NCI-H510A (cell line): ENCODE data around the gene VAMP8.
A peak's percentile ranks its signal among the peaks of the same experiment; 100 is the strongest.
"Not testable (repeated sequence)": the region's sequence is repeated elsewhere in the genome, so short reads cannot be mapped to it uniquely, and the experiment has no call there.

ENCODE experiments used
- DNase-seq: peaks from one replicate; lab custom pipeline; 2025; lab: John Stamatoyannopoulos, UW

VAMP8 gene

GRCh38 chr2:85598594-85599340 is 21.4 kb downstream of the VAMP8 start:
- DNase-seq, result no peak

- no peak for DNase-seq
Observed at GRCh38 chr2:85599468-85600234, 22.3 kb downstream of the VAMP8 start.

- DNase-seq, result no peak
Observed at GRCh38 chr2:85600235-85600575, 22.8 kb downstream of the VAMP8 start.

- DNase-seq, result no peak
Observed at GRCh38 chr2:85600951-85601770, 23.8 kb downstream of the VAMP8 start.

- no peak for DNase-seq
Observed at GRCh38 chr2:85601771-85602475, 24.5 kb downstream of the VAMP8 start.

- DNase-seq, result peak; percentile 94
Observed at GRCh38 chr2:85602476-85603234, 25.3 kb downstream of the VAMP8 start, which contains the start of gene TMEM150A. TMEM150A (minus strand) TSS chr2:85602698; CDS start chr2:85601948, 750 bp downstream.

GRCh38 chr2:85604133-85604444 is 26.7 kb downstream of the VAMP8 start:
- not testable (repeated sequence) for DNase-seq

GRCh38 chr2:85604568-85605339 is 27.4 kb downstream of the VAMP8 start:
- no peak for DNase-seq

GRCh38 chr2:85605406-85606115 is 28.2 kb downstream of the VAMP8 start:
- DNase-seq, result no peak

- no peak for DNase-seq
Observed at GRCh38 chr2:85606116-85606455, 28.7 kb downstream of the VAMP8 start.

- no peak for DNase-seq
Observed at GRCh38 chr2:85607268-85608215, 30.2 kb downstream of the VAMP8 start.

GRCh38 chr2:85611217-85611704 is 33.9 kb downstream of the VAMP8 start:
- peak; percentile 27 for DNase-seq

GRCh38 chr2:85611705-85612587 is 34.6 kb downstream of the VAMP8 start, which contains the start of gene C2orf68:
C2orf68 (minus strand) TSS chr2:85612066; CDS start chr2:85611984, 82 bp downstream.
- peak; percentile 90 for DNase-seq

- no peak for DNase-seq
Observed at GRCh38 chr2:85613717-85614515, 36.5 kb downstream of the VAMP8 start.

- not testable (repeated sequence) for DNase-seq
Observed at GRCh38 chr2:85614757-85615156, 37.4 kb downstream of the VAMP8 start.

GRCh38 chr2:85615413-85615728 is 38.0 kb downstream of the VAMP8 start:
- DNase-seq, result no peak

- DNase-seq, result not testable (repeated sequence)
Observed at GRCh38 chr2:85617723-85618122, 40.3 kb downstream of the VAMP8 start.
